Mesenchymal stem cell (in vitro differentiated cells and primary cell): ENCODE data around the gene CMSS1.

Experiments used
- DNase-seq: peaks from one replicate; pipeline ENCODE4 v3.0.0-alpha.2; 2013
- H2AFZ ChIP-seq: one replicate; pipeline ENCODE4 v1.6.1; 2013; ENCODE audit warnings: low read depth, mild to moderate bottlenecking, control low read depth, inconsistent platforms, low read length, moderate library complexity
- H2AK5ac ChIP-seq: 2 replicates; pipeline ENCODE4 v1.6.1; 2013; ENCODE audit warnings: low read length, moderate library complexity, mild to moderate bottlenecking, inconsistent platforms; ENCODE audit not compliant: severe bottlenecking
- H2BK120ac ChIP-seq: one replicate; pipeline ENCODE4 v1.6.1; 2013; ENCODE audit warnings: low read depth, mild to moderate bottlenecking, inconsistent platforms, low read length, moderate library complexity
- H2BK12ac ChIP-seq, 2 experiments: one replicate each; pipeline ENCODE4 v1.6.1; 2013; ENCODE audit warnings: inconsistent platforms in 2 of 2, low read length in 2 of 2, mild to moderate bottlenecking in 2 of 2, moderate library complexity in 2 of 2, control low read depth in 1 of 2
- H2BK15ac ChIP-seq: one replicate; pipeline ENCODE4 v1.6.1; 2013; ENCODE audit warnings: mild to moderate bottlenecking, low read depth, inconsistent platforms; ENCODE audit not compliant: poor library complexity, severe bottlenecking
- H2BK5ac ChIP-seq: 2 replicates; pipeline ENCODE4 v1.6.1; 2013; ENCODE audit warnings: low read depth, mild to moderate bottlenecking, low read length, control low read depth, inconsistent platforms; ENCODE audit not compliant: poor library complexity, severe bottlenecking
- H3K14ac ChIP-seq, 2 experiments: one replicate each; pipeline ENCODE4 v1.6.1; 2013; ENCODE audit warnings: inconsistent platforms in 2 of 2, low read length in 2 of 2, control low read depth in 1 of 2, mild to moderate bottlenecking in 1 of 2, moderate library complexity in 1 of 2
- H3K18ac ChIP-seq, 2 experiments: one replicate each; pipeline ENCODE4 v1.6.1; 2013; ENCODE audit warnings: inconsistent platforms in 2 of 2, low read length in 2 of 2, control low read depth in 1 of 2, low read depth in 1 of 2, mild to moderate bottlenecking in 1 of 2
- H3K23ac ChIP-seq, 2 experiments: one replicate each; pipeline ENCODE4 v1.6.1; 2013; ENCODE audit warnings: inconsistent platforms in 2 of 2, low read length in 2 of 2, mild to moderate bottlenecking in 2 of 2, moderate library complexity in 2 of 2, control low read depth in 1 of 2
- H3K27ac ChIP-seq: 2 replicates; pipeline ENCODE4 v1.5.1; 2013; ENCODE audit warnings: mild to moderate bottlenecking, moderate library complexity, low read length, control low read depth, inconsistent platforms; ENCODE audit not compliant: poor library complexity, severe bottlenecking
- H3K27me3 ChIP-seq, 2 experiments: 2 replicates each; pipeline versions ENCODE4 v1.6.1 to v1.7.0; 2013; ENCODE audit warnings: low read length in 2 of 2, mild to moderate bottlenecking in 2 of 2, moderate library complexity in 2 of 2, control low read depth in 1 of 2, inconsistent platforms in 1 of 2; ENCODE audit not compliant: control insufficient read depth in 1 of 2, insufficient read depth in 1 of 2
- H3K36me3 ChIP-seq, 2 experiments: 2 replicates each; pipeline versions ENCODE4 v1.6.1 to v1.7.0; 2013; ENCODE audit warnings: low read length in 2 of 2, control low read depth in 1 of 2, inconsistent platforms in 1 of 2, low read depth in 1 of 2, mild to moderate bottlenecking in 1 of 2; ENCODE audit not compliant: insufficient read depth in 2 of 2, control insufficient read depth in 1 of 2
- H3K4ac ChIP-seq, 2 experiments: one replicate each; pipeline ENCODE4 v1.6.1; 2013; ENCODE audit warnings: inconsistent platforms in 2 of 2, low read length in 2 of 2, mild to moderate bottlenecking in 2 of 2, moderate library complexity in 2 of 2, control low read depth in 1 of 2, low read depth in 1 of 2
- H3K4me1 ChIP-seq: 2 replicates; pipeline ENCODE4 v1.6.1; 2013; ENCODE audit warnings: low read depth, low read length, control low read depth; ENCODE audit not compliant: control insufficient read depth, insufficient read depth
- H3K4me2 ChIP-seq: 2 replicates; pipeline ENCODE4 v1.6.1; 2013; ENCODE audit warnings: low read length, mild to moderate bottlenecking, inconsistent platforms; ENCODE audit not compliant: poor library complexity, severe bottlenecking
- H3K4me3 ChIP-seq, 2 experiments: 2 replicates each; pipeline versions ENCODE4 v1.5.1 to v1.7.0; 2013; ENCODE audit warnings: low read length in 2 of 2, mild to moderate bottlenecking in 2 of 2, control low read depth in 1 of 2, low read depth in 1 of 2; ENCODE audit not compliant: insufficient read depth in 1 of 2
- H3K79me1 ChIP-seq: replicated peaks from 2 replicates; pipeline ENCODE4 v1.6.1; 2013; ENCODE audit warnings: mild to moderate bottlenecking, control low read depth, low read length, inconsistent platforms; ENCODE audit not compliant: poor library complexity, severe bottlenecking
- H3K9ac ChIP-seq: 2 replicates; pipeline ENCODE4 v1.7.0; 2013; ENCODE audit warnings: mild to moderate bottlenecking, low read length, moderate library complexity
- H3K9me3 ChIP-seq: 2 replicates; pipeline ENCODE4 v1.7.0; 2013; ENCODE audit warnings: mild to moderate bottlenecking, low read length; ENCODE audit not compliant: control insufficient read depth
- H4K8ac ChIP-seq: one replicate; pipeline ENCODE4 v1.6.1; 2013; ENCODE audit warnings: inconsistent platforms, mild to moderate bottlenecking, low read length, moderate library complexity
- H4K91ac ChIP-seq: one replicate; pipeline ENCODE4 v1.6.1; 2013; ENCODE audit warnings: mild to moderate bottlenecking, low read length, inconsistent platforms
- WGBS: methylation state at CpG from one replicate; pipeline ENCODE4 v1.1.7; 2013; ENCODE audit warnings: mixed read lengths; 5-methylcytosine and 5-hydroxymethylcytosine counted together

Gene CMSS1

DNA sequence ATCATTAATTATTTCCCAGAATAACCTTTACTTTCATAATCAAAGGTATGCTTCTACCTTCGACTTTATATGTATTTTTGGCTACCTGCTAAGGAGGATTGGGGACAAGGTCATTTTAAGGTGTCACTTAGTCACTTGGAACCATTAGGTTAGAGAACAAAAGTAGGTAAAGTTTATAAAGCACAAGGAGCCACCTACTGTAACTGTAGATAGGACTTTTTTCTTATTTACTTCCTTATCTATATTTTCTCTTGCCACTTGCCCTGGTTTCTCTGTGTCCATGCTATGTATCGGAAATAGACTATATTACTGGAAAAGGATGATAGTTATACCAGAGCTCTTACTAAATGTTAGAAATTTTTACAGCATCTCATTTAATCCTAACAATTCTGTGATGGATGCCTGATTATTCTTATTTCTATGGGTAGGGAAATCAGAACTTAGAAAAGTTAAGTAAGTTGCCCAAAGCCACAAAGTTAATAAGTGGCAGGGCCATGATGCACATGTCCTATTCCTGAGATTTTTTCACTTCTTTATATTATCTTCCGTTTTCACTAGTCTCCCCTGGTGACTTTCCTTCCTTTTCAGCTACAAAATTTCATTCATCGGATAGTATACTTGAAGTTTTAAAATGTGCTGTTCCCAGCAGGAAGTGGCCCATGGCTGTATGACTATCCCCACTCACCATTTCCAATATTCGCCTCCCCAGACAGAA, 132.5 kb downstream of the CMSS1 start:
- no peaks in the 10 kb centered on the region for H3K9me3 ChIP-seq
- WGBS, result 100% methylated on average over 3 of the region's 5 CpGs

DNA sequence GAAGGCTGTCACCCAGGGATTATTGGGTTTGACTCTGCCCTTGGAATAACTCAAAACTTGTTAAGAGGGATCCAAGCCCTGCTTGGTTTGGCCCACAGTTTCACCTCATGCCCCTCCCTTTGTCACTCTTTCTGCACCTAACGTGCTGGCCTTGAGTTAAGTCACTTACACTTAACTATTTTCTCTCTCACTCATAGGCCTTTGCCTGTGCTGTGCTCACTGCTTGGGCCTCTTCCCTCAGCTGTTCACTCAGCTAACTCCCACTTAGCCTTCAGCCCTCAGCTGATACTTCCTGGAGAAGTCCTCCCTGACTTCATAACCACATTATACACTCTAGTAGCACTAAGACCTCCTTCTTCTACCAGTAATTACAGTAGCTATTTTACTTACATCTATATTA, 133.3 kb downstream of the CMSS1 start:
- Histone ChIP-seq H3K4me3 (no peak overlapping the region), H2AK5ac (peak overlapping the region; percentile 72), H3K79me1 (peaks cover 6% of the 10 kb centered on the region), H2BK120ac (no peak overlapping the region), H2BK15ac (no peak overlapping the region), H2AFZ (no peak overlapping the region), H3K4me1 (peaks cover 5% of the 10 kb centered on the region), H3K9me3 (no peaks in the 10 kb centered on the region), H3K9ac (no peak overlapping the region), H3K27me3 (no peaks in the 10 kb centered on the region), H4K91ac (peak overlapping the region; percentile 70), H2BK5ac (peak overlapping the region; percentile 20), H3K4me2 (no peak overlapping the region), H3K14ac (no peak overlapping the region), H3K36me3 (no peaks in the 10 kb centered on the region), H3K23ac (no peak overlapping the region), H3K4ac (no peak overlapping the region), H2BK12ac (peak overlapping the region in 1 of 2 experiments; percentile 94), H3K27ac (peak overlapping the region; percentile 97), H3K18ac (peak overlapping the region; percentile 44 to 77), H4K8ac (peak overlapping the region; percentile 90)
- WGBS, result 91% methylated on average over 1 of the region's 1 CpG
- no peak for DNase-seq

More for the DNA sequence above, 132.5 kb downstream of the CMSS1 start:
- Histone ChIP-seq H2AK5ac (peak overlapping the region; percentile 75), H2BK5ac (no peak overlapping the region), H3K14ac (no peak overlapping the region), H2BK120ac (no peak overlapping the region), H2BK15ac (no peak overlapping the region), H3K27ac (peak overlapping the region; percentile 97), H3K36me3 (no peaks in the 10 kb centered on the region), H4K8ac (no peak overlapping the region), H3K4me1 (peaks cover 5% of the 10 kb centered on the region), H4K91ac (no peak overlapping the region), H3K4me3 (no peak overlapping the region), H3K27me3 (no peaks in the 10 kb centered on the region), H3K18ac (no peak overlapping the region), H3K4ac (no peak overlapping the region), H2BK12ac (no peak overlapping the region), H3K4me2 (peak overlapping the region; percentile 52), H2AFZ (no peak overlapping the region), H3K9ac (no peak overlapping the region), H3K79me1 (peaks cover 6% of the 10 kb centered on the region), H3K23ac (no peak overlapping the region)
- no peak for DNase-seq

DNA sequence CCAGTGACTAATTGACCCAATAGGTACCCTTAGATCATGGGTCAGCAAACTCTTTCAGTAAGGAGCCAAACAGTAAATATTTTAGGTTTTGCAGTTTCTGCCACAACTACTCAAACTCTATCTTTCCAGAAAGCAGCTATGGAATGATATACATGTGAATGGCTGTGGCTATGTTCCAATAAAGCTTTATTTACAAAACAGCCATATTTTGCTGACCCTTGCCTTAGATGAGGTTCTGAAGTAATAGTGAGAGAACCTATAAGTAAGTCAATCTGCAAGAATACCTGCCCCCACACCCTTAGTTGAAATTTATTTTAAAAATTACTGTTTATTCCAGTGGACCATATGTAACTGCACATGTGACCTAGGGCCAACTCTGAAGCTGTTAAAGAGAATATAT, 134.0 kb downstream of the CMSS1 start:
- Histone ChIP-seq H3K36me3 (no peaks in the 10 kb centered on the region), H4K91ac (no peak overlapping the region), H2AK5ac (peak overlapping the region; percentile 72), H3K4me1 (peaks cover 5% of the 10 kb centered on the region), H2BK5ac (no peak overlapping the region), H2BK12ac (no peak overlapping the region), H3K9ac (no peak overlapping the region), H4K8ac (no peak overlapping the region), H2BK15ac (no peak overlapping the region), H3K18ac (no peak overlapping the region), H2AFZ (no peak overlapping the region), H3K4ac (no peak overlapping the region), H3K27me3 (no peaks in the 10 kb centered on the region), H3K4me3 (no peak overlapping the region), H3K14ac (no peak overlapping the region), H3K9me3 (no peaks in the 10 kb centered on the region), H3K79me1 (peaks cover 9% of the 10 kb centered on the region), H3K27ac (peak overlapping the region; percentile 97), H3K23ac (no peak overlapping the region), H2BK120ac (no peak overlapping the region), H3K4me2 (no peak overlapping the region)
- DNase-seq, result no peak

DNA sequence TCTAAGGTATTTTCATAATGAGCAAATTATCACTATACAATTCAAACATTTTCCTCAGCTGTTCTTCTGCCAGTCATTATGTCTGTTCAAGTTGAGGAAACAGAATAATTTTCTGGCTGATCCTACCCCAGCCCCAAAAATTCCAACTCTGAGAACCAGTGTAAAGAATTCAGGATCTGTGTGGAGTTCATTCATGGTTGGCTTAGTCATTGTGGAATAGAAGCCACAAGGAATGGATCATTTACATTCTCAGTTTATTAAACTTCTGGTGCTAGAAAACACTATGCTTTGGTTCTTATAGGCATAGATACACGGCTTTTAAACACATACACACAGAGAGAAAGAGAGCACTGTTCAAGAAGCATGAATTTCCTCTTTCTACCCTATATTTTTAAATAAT, 134.6 kb downstream of the CMSS1 start:
- WGBS, result 0% methylated on average over 1 of the region's 1 CpG
- no peak overlapping the region for H3K23ac ChIP-seq
- no peak overlapping the region for H2AK5ac ChIP-seq
- H4K91ac ChIP-seq, result no peak overlapping the region
- H2BK15ac ChIP-seq, result no peak overlapping the region
- no peak overlapping the region for H3K9ac ChIP-seq
- H3K4ac ChIP-seq, result no peak overlapping the region
- no peak overlapping the region for H2BK5ac ChIP-seq
- no peaks in the 10 kb centered on the region for H3K27me3 ChIP-seq
- no peak overlapping the region for H3K14ac ChIP-seq
- H3K18ac ChIP-seq, result no peak overlapping the region
- no peaks in the 10 kb centered on the region for H3K9me3 ChIP-seq
- H3K79me1 ChIP-seq, result peaks cover 8% of the 10 kb centered on the region
- H4K8ac ChIP-seq, result no peak overlapping the region
- H2BK120ac ChIP-seq, result no peak overlapping the region
- H3K4me2 ChIP-seq, result no peak overlapping the region
- H3K4me3 ChIP-seq, result no peak overlapping the region
- H2BK12ac ChIP-seq, result no peak overlapping the region
- no peaks in the 10 kb centered on the region for H3K36me3 ChIP-seq
- peak; percentile 63 for DNase-seq
- H3K27ac ChIP-seq, result peak overlapping the region; percentile 97
- no peak overlapping the region for H2AFZ ChIP-seq
- peaks cover 5% of the 10 kb centered on the region for H3K4me1 ChIP-seq
